Measurements from ENCODE around the gene ERI3. TPM values are rescaled to one million over a fixed set of nuclear protein-coding genes. Genes with fewer than 3 reads are reported as not detected.

The ERI3 gene
- total and polyA plus RNA-seq, 2 of the 13 experiments (the other 11 are each of a cell fraction or from before 2014, with no cell fraction given) = 35.6 to 35.9 TPM

DNA sequence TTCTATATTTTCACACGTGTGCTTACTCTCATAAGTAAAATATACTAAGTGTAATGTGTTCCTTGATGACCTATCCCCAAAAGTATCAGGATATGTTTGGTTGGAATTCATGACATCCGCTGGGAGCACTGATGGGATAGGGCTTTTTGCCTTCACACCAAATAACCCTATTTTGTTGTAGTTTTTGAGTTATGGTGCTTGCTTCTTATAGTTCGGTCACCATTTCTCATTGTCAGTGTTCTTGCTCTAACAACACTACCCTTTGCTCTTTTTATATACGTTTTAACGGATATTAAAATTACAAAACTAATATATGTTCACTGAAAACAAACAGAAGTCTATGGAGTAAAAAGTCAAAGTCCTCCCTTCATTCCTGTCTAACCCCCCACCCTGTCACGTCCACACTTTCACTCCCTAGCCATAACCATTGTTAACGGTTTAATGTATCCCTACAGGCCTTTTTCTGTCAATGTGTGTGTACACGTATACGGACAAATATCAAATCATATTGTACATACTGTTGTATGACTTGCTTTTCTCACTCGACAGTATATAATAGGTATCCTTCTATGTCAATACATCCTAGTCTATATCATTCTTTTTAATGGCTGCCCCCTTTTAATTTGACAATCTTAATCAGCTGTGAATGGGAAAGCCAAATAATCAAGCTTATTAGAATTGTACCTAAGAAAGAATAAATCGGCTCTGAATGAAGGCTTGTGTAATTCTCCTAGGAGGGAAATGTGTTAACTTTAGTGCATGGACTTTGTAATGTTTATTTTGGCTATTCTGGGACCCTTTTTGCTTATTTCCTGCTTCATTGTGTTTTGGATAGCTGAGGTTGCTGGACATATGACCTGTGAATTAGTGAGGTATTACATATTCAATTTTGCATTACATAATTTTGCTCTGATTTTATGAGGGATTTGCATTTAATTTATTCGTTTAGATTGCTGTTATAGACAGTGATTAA lies 46.5 kb upstream of the ERI3 start (continued):
- TF ChIP-seq ZNF550 (CRISPR knock-in tag; IDR thresholded peaks at IDR 0.05; ENCODE audit: borderline replicate concordance) (no peak), SCMH1 (CRISPR knock-in tag; IDR thresholded peaks at IDR 0.05; ENCODE audit: borderline replicate concordance) (no peak), NFE2L1 (CRISPR knock-in tag; IDR thresholded peaks at IDR 0.05; ENCODE audit: borderline replicate concordance) (no peak), HHEX (CRISPR knock-in tag; IDR thresholded peaks at IDR 0.05) (no peak), RXRB (CRISPR knock-in tag; IDR thresholded peaks at IDR 0.05; ENCODE audit: borderline replicate concordance) (peak; percentile 49; the same call in 1 of the 2 replicates), ADNP (CRISPR knock-in tag; IDR thresholded peaks at IDR 0.05) (no peak), ZNF512B (CRISPR knock-in tag; IDR thresholded peaks at IDR 0.05; ENCODE audit: borderline replicate concordance) (no peak), EED (CRISPR knock-in tag; IDR thresholded peaks at IDR 0.05) (no peak), RBFOX2 (IDR thresholded peaks at IDR 0.05; ENCODE audit: low read depth, low read length) (no peak), SOX6 (IDR thresholded peaks at IDR 0.05) (no peak), SOX6 (CRISPR knock-in tag; IDR thresholded peaks at IDR 0.05) (peak; percentile 81), MED1 (CRISPR knock-in tag; IDR thresholded peaks at IDR 0.05) (peak; percentile 62), ZNF572 (CRISPR knock-in tag; IDR thresholded peaks at IDR 0.05) (no peak), DPF2 (CRISPR knock-in tag; IDR thresholded peaks at IDR 0.05; ENCODE audit: borderline replicate concordance, low read depth) (0 out of 2 replicates have a peak, but pooled peaks have one; percentile 9), SMC3 (IDR thresholded peaks at IDR 0.05; ENCODE audit: low read length) (no peak), CEBPB (IDR thresholded peaks at IDR 0.05; ENCODE audit: borderline replicate concordance, low read depth, low read length) (no peak; the same call in 1 of the 2 replicates)
- TF ChIP-seq, protein P1, sequence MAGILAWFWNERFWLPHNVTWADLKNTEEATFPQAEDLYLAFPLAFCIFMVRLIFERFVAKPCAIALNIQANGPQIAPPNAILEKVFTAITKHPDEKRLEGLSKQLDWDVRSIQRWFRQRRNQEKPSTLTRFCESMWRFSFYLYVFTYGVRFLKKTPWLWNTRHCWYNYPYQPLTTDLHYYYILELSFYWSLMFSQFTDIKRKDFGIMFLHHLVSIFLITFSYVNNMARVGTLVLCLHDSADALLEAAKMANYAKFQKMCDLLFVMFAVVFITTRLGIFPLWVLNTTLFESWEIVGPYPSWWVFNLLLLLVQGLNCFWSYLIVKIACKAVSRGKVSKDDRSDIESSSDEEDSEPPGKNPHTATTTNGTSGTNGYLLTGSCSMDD (CRISPR knock-in tag; IDR thresholded peaks at IDR 0.05) = no peak
- TF ChIP-seq, protein P2, sequence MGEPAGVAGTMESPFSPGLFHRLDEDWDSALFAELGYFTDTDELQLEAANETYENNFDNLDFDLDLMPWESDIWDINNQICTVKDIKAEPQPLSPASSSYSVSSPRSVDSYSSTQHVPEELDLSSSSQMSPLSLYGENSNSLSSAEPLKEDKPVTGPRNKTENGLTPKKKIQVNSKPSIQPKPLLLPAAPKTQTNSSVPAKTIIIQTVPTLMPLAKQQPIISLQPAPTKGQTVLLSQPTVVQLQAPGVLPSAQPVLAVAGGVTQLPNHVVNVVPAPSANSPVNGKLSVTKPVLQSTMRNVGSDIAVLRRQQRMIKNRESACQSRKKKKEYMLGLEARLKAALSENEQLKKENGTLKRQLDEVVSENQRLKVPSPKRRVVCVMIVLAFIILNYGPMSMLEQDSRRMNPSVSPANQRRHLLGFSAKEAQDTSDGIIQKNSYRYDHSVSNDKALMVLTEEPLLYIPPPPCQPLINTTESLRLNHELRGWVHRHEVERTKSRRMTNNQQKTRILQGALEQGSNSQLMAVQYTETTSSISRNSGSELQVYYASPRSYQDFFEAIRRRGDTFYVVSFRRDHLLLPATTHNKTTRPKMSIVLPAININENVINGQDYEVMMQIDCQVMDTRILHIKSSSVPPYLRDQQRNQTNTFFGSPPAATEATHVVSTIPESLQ (CRISPR knock-in tag; conservative IDR thresholded peaks at IDR 0.05) = no peak
- TF ChIP-seq, protein P3, sequence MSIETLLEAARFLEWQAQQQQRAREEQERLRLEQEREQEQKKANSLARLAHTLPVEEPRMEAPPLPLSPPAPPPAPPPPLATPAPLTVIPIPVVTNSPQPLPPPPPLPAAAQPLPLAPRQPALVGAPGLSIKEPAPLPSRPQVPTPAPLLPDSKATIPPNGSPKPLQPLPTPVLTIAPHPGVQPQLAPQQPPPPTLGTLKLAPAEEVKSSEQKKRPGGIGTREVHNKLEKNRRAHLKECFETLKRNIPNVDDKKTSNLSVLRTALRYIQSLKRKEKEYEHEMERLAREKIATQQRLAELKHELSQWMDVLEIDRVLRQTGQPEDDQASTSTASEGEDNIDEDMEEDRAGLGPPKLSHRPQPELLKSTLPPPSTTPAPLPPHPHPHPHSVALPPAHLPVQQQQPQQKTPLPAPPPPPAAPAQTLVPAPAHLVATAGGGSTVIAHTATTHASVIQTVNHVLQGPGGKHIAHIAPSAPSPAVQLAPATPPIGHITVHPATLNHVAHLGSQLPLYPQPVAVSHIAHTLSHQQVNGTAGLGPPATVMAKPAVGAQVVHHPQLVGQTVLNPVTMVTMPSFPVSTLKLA (IDR thresholded peaks at IDR 0.05) = no peak
- TF ChIP-seq, protein P4, sequence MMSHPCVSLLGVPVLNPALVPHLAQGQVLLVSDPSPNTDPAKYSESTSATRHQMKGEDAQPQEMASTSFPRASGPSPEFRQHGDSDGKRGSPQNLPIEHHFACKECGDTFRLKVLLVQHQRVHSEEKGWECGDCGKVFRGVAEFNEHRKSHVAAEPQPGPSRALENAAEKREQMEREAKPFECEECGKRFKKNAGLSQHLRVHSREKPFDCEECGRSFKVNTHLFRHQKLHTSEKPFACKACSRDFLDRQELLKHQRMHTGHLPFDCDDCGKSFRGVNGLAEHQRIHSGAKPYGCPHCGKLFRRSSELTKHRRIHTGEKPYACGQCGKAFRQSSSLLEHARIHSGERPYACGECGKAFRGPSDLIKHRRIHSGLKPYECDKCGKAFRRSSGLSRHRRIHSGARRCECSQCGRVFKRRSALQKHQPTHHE (CRISPR knock-in tag; IDR thresholded peaks at IDR 0.05; ENCODE audit: borderline replicate concordance) = no peak
